HUES64 (cell line): Measurements from ENCODE around the gene IGLL5.
"Not testable (repeated sequence)": the region's sequence is repeated elsewhere in the genome, so short reads cannot be mapped to it uniquely, and the experiment has no call there.

ENCODE experiments used
- H3K27ac ChIP-seq: 2 replicates; pipeline ENCODE4 v1.7.0; 2013; ENCODE audit warnings: low read depth, low read length, inconsistent platforms
- H3K27me3 ChIP-seq: 2 replicates; pipeline ENCODE4 v1.6.1; 2013; ENCODE audit warnings: mild to moderate bottlenecking, low read length; ENCODE audit not compliant: insufficient read depth
- H3K36me3 ChIP-seq: 2 replicates; pipeline ENCODE4 v1.6.1; 2013; ENCODE audit warnings: mild to moderate bottlenecking, low read length; ENCODE audit not compliant: insufficient read depth
- H3K4me1 ChIP-seq: 2 replicates; pipeline ENCODE4 v1.6.1; 2013; ENCODE audit warnings: mild to moderate bottlenecking, low read length, moderate library complexity; ENCODE audit not compliant: insufficient read depth
- H3K4me3 ChIP-seq: 2 replicates; pipeline ENCODE4 v1.5.1; 2013; ENCODE audit warnings: mild to moderate bottlenecking, low read length, moderate library complexity
- H3K9ac ChIP-seq: 2 replicates; pipeline ENCODE4 v1.6.1; 2013; ENCODE audit warnings: mild to moderate bottlenecking, low read depth, low read length
- H3K9me3 ChIP-seq: 2 replicates; pipeline ENCODE4 v1.6.1; 2013; ENCODE audit warnings: low read depth, low read length; ENCODE audit not compliant: insufficient read depth
- WGBS: fragments of 150-250, 120-280 bp; methylation state at CpG from one replicate; pipeline ENCODE4 v1.1.7; 2013; ENCODE audit warnings: missing lambda C conversion rate; 5-methylcytosine and 5-hydroxymethylcytosine counted together

IGLL5 gene

GRCh38 chr22:22921575-22921974, 34.0 kb downstream of the IGLL5 start:
- Histone ChIP-seq H3K27ac (no peak overlapping the region), H3K9me3 (peaks cover 2% of the 10 kb centered on the region; the same call in 1 of the 2 replicates), H3K9ac (no peak overlapping the region), H3K4me1 (peaks cover 8% of the 10 kb centered on the region; the same call in 1 of the 2 replicates), H3K27me3 (peaks cover 10% of the 10 kb centered on the region; the same call in 1 of the 2 replicates), H3K4me3 (no peak overlapping the region), H3K36me3 (no peaks in the 10 kb centered on the region)
- 90% methylated on average over 8 of the region's 8 CpGs for WGBS

GRCh38 chr22:22922092-22922953, 34.7 kb downstream of the IGLL5 start:
- not testable (repeated sequence) for H3K36me3 ChIP-seq, H3K4me3 ChIP-seq, H3K9ac ChIP-seq, H3K27ac ChIP-seq, H3K4me1 ChIP-seq, H3K9me3 ChIP-seq
- H3K27me3 ChIP-seq: peaks cover 10% of the 10 kb centered on the region; the same call in 1 of the 2 replicates
- WGBS: 92% methylated on average over 13 of the region's 16 CpGs

GRCh38 chr22:22922954-22923319, 35.3 kb downstream of the IGLL5 start:
- Histone ChIP-seq H3K27me3 (peaks cover 10% of the 10 kb centered on the region; the same call in 1 of the 2 replicates), H3K9ac (no peak overlapping the region), H3K4me1 (peaks cover 9% of the 10 kb centered on the region; the same call in 1 of the 2 replicates), H3K9me3 (peaks cover 2% of the 10 kb centered on the region; the same call in 1 of the 2 replicates), H3K27ac (no peak overlapping the region), H3K4me3 (no peak overlapping the region), H3K36me3 (no peaks in the 10 kb centered on the region)
- WGBS: 93% methylated on average over 3 of the region's 4 CpGs

DNA sequence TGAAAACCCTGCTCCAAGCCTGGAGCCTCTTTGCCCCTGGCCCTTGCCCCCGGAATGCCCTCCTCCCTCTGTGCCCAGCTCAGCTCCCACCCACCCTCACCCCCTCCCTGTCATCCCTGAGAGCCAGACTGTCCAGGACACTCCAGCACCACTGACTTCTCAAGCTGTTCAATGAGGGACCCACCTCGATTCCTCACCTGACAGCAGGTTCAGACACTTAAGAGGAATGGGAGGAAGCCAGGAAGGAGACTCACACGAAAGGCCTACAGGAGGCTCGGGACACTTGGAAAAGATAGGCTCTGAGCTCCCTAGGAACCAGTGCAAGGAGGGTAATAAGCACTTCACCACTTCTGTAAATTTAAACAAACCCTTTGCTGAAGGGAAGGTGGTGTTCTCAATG, 35.8 kb downstream of the IGLL5 start:
- Histone ChIP-seq H3K9me3 (peaks cover 2% of the 10 kb centered on the region; the same call in 1 of the 2 replicates), H3K27ac (no peak overlapping the region), H3K9ac (no peak overlapping the region), H3K36me3 (no peaks in the 10 kb centered on the region), H3K4me1 (peaks cover 9% of the 10 kb centered on the region; the same call in 1 of the 2 replicates), H3K27me3 (peaks cover 10% of the 10 kb centered on the region; the same call in 1 of the 2 replicates), H3K4me3 (no peak overlapping the region)
- WGBS: 89% methylated on average over 4 of the region's 4 CpGs

DNA sequence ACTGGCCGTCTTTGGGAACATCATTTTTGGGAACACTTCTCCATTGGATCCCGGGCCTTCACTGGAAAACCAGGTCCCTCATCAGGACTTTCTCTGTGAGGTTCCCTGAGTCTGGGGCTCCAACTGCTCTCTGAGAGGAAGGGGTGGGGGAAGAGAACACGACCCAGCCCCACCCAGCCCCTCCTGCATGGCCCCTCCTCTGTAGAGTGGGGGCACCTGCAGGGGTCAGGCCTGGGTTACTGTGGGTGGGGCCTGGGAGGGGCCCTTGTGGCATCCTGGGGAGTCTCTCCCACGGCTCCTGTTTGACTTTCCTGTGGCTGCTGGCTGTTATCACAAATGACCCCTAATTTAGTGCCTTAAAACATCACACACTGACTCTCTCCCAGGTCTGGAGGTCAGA, 36.3 kb downstream of the IGLL5 start:
- Histone ChIP-seq H3K4me3 (no peak overlapping the region), H3K27me3 (peaks cover 10% of the 10 kb centered on the region; the same call in 1 of the 2 replicates), H3K9me3 (peaks cover 2% of the 10 kb centered on the region; the same call in 1 of the 2 replicates), H3K4me1 (peaks cover 9% of the 10 kb centered on the region; the same call in 1 of the 2 replicates), H3K27ac (no peak overlapping the region), H3K36me3 (no peaks in the 10 kb centered on the region), H3K9ac (no peak overlapping the region)
- WGBS: 86% methylated on average over 3 of the region's 4 CpGs

DNA sequence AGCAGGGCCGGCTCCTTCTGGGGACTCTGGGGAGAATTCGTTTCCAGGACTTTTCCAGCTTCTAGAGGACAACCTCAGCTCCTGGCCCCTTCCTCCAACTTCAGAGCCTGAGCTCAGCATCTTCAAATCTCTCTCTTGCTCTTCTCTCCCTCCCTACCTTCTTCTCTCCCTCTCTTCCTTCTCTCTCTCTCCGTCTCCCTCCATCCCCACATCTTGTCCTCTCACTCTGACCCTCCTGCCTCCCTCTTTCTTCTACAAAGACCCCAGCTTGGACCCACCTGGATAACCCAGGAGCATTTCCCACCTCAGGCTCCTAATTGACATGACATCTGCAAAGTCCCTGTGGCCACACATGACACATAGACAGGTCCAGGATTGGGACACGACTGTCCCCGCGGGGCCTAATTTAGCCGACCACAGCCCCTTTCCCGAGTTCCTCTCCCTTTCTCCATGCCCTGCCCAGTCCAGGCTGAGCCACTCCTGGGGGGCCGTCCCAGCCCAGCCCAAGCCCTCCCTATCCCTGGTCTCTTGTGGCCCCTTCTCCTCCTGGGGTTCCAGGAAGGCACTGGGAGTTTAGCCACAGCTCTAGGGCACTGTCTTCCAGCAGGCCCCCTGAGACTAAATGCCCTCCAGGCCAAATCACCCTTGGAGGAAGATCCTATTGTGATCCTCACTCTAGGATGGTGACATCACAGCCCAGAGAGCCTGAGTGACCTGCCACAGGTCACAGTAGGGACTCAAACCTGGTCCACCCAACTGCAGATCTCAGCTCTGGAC, 36.9 kb downstream of the IGLL5 start:
- Histone ChIP-seq H3K27ac (no peak overlapping the region), H3K9ac (no peak overlapping the region), H3K9me3 (peaks cover 2% of the 10 kb centered on the region; the same call in 1 of the 2 replicates), H3K4me3 (no peak overlapping the region), H3K27me3 (peaks cover 10% of the 10 kb centered on the region; the same call in 1 of the 2 replicates), H3K4me1 (peaks cover 9% of the 10 kb centered on the region; the same call in 1 of the 2 replicates), H3K36me3 (no peaks in the 10 kb centered on the region)
- 92% methylated on average over 9 of the region's 9 CpGs for WGBS

- Histone ChIP-seq H3K9me3 (peaks cover 2% of the 10 kb centered on the region; the same call in 1 of the 2 replicates), H3K36me3 (no peaks in the 10 kb centered on the region), H3K27me3 (peaks cover 10% of the 10 kb centered on the region; the same call in 1 of the 2 replicates), H3K9ac (no peak overlapping the region), H3K27ac (no peak overlapping the region), H3K4me3 (no peak overlapping the region), H3K4me1 (peaks cover 9% of the 10 kb centered on the region; the same call in 1 of the 2 replicates)
- WGBS: 90% methylated on average over 14 of the region's 14 CpGs
Observed at GRCh38 chr22:22925146-22925804, 37.7 kb downstream of the IGLL5 start.

- WGBS: 51% methylated on average over 8 of the region's 8 CpGs
Observed at GRCh38 chr22:22925805-22926369, 38.3 kb downstream of the IGLL5 start.

DNA sequence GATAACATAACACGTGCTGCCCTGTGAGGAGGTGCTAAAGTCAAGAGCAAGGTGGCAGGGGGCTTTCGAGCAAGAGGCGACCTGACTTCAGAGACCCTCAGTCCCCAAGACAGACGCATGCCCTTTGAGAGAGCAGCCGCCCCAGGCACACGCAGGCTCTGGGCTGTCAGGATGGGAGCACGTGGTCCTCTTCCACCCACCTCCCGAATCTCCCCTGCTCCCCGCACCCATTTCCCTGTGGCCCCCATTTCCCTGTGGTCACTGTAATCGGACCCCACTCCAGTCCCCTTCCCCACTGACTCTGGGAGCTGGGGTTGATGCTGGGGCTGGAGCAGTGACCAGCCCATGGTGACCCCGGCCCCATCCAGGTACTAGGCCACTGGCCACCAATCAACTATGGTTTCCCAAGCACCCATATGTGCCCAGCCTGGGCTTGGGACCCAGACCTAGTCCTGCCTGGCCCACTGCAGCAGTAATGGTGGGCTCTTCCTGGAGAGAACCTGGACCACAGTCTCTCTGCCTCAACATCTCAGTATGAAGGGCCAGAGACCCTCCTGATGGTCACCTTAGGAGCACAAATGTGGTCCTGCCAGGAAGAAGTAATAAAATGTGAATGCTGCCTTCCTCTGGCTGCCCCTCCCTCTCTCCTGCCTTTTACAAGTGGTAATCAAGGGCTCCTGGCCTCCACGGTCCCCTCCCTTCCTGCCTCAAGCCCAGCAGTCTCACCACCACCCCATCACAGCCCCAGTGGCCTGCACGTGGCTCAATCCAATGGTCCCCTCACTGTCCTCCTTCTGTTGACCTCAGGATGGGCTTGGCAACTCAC, 39.0 kb downstream of the IGLL5 start:
- Histone ChIP-seq H3K9ac (no peak overlapping the region), H3K9me3 (peaks cover 2% of the 10 kb centered on the region; the same call in 1 of the 2 replicates), H3K27ac (no peak overlapping the region), H3K27me3 (peaks cover 10% of the 10 kb centered on the region; the same call in 1 of the 2 replicates), H3K4me3 (no peak overlapping the region), H3K36me3 (no peaks in the 10 kb centered on the region), H3K4me1 (peaks cover 9% of the 10 kb centered on the region; the same call in 1 of the 2 replicates)
- 76% methylated on average over 13 of the region's 13 CpGs for WGBS

More at GRCh38 chr22:22925805-22926369, 38.3 kb downstream of the IGLL5 start:
- H3K27me3 ChIP-seq: peaks cover 10% of the 10 kb centered on the region; the same call in 1 of the 2 replicates
- no peak overlapping the region for H3K27ac ChIP-seq
- H3K4me3 ChIP-seq: no peak overlapping the region
- H3K9ac ChIP-seq: no peak overlapping the region
- no peaks in the 10 kb centered on the region for H3K36me3 ChIP-seq
- H3K9me3 ChIP-seq: peaks cover 2% of the 10 kb centered on the region; the same call in 1 of the 2 replicates
- peaks cover 9% of the 10 kb centered on the region; the same call in 1 of the 2 replicates for H3K4me1 ChIP-seq
